Nephron (organoid): ENCODE data around the gene UGT2B17.
"Not testable (repeated sequence)": the region's sequence is repeated elsewhere in the genome, so short reads cannot be mapped to it uniquely, and the experiment has no call there.

Source experiments
- H3K27ac Mint-ChIP-seq, 3 experiments: 2 replicates each; pipeline ENCODE4 v1.8.0; 2020; ENCODE audit warnings: mixed read lengths in 3 of 3, mild to moderate bottlenecking in 2 of 3, moderate library complexity in 1 of 3
- H3K27me3 Mint-ChIP-seq: 2 replicates; pipeline ENCODE4 v1.8.0; 2021; ENCODE audit warnings: low read depth, mild to moderate bottlenecking, moderate library complexity, mixed read lengths
- H3K36me3 Mint-ChIP-seq: 2 replicates; pipeline ENCODE4 v1.8.0; 2020; ENCODE audit warnings: low read depth, mixed read lengths
- H3K4me1 Mint-ChIP-seq: 2 replicates; pipeline ENCODE4 v1.8.0; 2020; ENCODE audit warnings: mixed read lengths
- H3K4me3 Mint-ChIP-seq, 3 experiments: 2 replicates each; pipeline ENCODE4 v1.8.0; 2020; ENCODE audit warnings: mild to moderate bottlenecking in 3 of 3, mixed read lengths in 3 of 3, moderate library complexity in 2 of 3
- H3K9me3 Mint-ChIP-seq: 2 replicates; pipeline ENCODE4 v1.8.0; 2020; ENCODE audit warnings: mixed read lengths
- TF ChIP-seq, protein P1 (sequence below), 3 experiments: fragments of 200-600 bp; sonication (generic); IDR thresholded peaks; one replicate each; pipeline ENCODE4 v1.5.0; 2021; ENCODE audit warnings: antibody characterized with exemption in 3 of 3; ENCODE audit not compliant: unreplicated experiment in 3 of 3

Gene UGT2B17

DNA sequence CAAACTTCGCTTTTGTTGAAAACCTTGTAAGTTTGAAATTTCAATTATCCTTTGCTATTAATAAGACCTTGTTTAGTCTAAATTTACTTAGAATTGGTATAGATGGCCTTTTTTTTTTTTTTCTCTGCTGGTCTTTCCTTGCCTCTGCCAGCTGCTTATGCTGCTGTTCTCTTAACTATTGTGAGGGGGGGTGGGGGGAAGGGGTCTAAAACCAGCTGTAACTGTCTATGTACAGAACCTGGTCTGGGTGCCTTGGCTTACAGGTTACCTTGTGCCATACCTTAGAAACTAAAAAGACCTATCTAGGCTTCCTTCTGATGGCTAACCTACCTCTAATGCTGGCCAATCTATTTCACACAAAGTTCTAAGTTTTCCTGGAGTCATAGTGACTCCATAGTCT is 1.0 kb downstream of the UGT2B17 start:
- Mint-ChIP-seq H3K9me3 (no peaks in the 10 kb centered on the region), H3K4me3 (no peak overlapping the region), H3K27me3 (no peaks in the 10 kb centered on the region), H3K36me3 (no peaks in the 10 kb centered on the region), H3K27ac (no peak overlapping the region), H3K4me1 (no peaks in the 10 kb centered on the region)
- TF ChIP-seq, protein P1, sequence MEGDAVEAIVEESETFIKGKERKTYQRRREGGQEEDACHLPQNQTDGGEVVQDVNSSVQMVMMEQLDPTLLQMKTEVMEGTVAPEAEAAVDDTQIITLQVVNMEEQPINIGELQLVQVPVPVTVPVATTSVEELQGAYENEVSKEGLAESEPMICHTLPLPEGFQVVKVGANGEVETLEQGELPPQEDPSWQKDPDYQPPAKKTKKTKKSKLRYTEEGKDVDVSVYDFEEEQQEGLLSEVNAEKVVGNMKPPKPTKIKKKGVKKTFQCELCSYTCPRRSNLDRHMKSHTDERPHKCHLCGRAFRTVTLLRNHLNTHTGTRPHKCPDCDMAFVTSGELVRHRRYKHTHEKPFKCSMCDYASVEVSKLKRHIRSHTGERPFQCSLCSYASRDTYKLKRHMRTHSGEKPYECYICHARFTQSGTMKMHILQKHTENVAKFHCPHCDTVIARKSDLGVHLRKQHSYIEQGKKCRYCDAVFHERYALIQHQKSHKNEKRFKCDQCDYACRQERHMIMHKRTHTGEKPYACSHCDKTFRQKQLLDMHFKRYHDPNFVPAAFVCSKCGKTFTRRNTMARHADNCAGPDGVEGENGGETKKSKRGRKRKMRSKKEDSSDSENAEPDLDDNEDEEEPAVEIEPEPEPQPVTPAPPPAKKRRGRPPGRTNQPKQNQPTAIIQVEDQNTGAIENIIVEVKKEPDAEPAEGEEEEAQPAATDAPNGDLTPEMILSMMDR (IDR thresholded peaks at IDR 0.05; ENCODE audit: unreplicated experiment in 3 of 3) = no peak

DNA sequence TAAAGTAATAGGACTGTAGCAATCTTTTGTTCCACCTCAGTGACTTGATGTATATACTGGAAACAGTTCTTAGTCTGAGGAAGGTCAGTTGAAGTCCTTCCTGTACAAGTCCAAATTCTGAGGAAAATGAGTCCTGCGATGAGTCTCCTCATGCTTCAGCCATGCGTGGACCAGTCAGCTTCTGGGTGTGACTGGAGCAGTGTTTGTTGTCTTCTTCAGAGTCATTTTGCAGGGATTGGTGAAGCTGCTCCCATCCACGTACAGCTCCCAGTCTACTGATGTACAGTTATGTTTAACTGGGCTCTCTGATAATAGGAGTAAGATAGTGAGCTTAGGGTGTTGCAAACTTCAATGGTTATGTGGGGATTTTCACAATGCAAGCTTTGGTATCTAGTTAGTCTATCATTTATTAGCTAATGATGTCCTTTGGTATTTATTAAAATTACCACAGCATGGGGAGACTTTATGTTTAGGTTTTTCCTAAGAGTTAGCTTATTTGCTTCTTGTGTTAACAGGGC is 3.4 kb downstream of the UGT2B17 start:
- Mint-ChIP-seq H3K27ac (no peak overlapping the region), H3K36me3 (no peaks in the 10 kb centered on the region)

DNA sequence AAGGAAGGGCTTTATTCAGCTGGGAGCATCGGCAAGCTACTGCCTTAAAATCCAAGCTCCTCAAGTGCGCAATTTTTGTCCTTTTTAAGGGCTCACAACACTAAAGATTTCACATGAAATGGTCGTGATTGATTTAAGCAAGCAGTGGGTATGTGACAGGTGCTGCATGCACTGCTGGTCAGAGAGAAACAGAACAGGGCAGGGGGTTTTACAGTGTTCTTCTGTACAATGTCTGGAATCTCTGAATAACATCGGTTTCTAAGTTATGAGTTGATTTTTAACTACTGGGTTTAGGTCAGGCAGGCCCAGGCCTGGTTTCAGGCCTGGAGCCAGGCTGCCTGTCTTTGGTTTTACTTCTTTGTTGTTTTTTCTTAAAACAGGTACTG is 6.0 kb downstream of the UGT2B17 start:
- TF ChIP-seq, protein P1 (IDR thresholded peaks at IDR 0.05; ENCODE audit: unreplicated experiment in 3 of 3) = no peak
- Mint-ChIP-seq H3K27ac (peak overlapping the region; percentile 41 to 73 (median 72)), H3K36me3 (no peaks in the 10 kb centered on the region), H3K9me3 (no peaks in the 10 kb centered on the region), H3K4me1 (no peaks in the 10 kb centered on the region), H3K4me3 (no peak overlapping the region), H3K27me3 (no peaks in the 10 kb centered on the region)

More for the DNA sequence above, 3.4 kb downstream of the UGT2B17 start:
- Mint-ChIP-seq H3K4me3 (no peak overlapping the region), H3K4me1 (no peaks in the 10 kb centered on the region), H3K9me3 (no peaks in the 10 kb centered on the region), H3K27me3 (no peaks in the 10 kb centered on the region)
- TF ChIP-seq, protein P1 (IDR thresholded peaks at IDR 0.05; ENCODE audit: unreplicated experiment in 3 of 3) = no peak

DNA sequence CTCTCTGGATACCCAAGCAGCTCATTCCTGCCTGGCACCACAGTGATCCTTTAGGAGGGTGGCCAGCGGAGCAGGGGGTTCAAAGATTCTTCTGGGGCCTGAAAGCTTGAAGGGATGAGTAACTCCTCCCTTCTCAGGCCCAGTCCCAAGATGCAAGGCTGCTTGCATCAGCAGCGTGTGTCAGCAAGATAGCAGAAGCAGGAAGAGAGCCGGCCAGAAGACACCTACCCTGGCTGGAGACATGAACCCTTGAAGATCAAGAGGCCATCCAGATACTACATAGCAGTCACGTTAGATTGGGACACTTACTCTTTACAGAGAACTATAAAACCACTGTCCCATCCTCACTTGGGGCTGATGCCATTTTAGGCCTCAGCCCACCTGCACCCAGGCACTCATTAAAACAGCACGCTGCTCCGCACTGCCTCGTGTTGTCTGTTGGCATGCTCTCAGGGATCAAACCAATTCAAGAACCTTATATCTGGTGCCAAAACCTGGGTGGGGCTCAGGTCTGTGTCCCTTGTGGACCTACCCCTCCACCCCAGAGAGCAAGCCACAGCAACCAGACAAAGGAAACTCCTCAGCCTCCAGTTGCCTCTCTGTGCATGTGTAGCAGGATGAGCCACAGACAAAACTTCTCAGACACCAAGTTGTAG is 6.5 kb downstream of the UGT2B17 start:
- peak overlapping the region in 1 of 3 experiments; percentile 72 for H3K27ac Mint-ChIP-seq
- TF ChIP-seq, protein P1 (IDR thresholded peaks at IDR 0.05; ENCODE audit: unreplicated experiment in 3 of 3) = no peak
- no peak overlapping the region for H3K4me3 Mint-ChIP-seq
- no peaks in the 10 kb centered on the region for H3K4me1 Mint-ChIP-seq
- no peaks in the 10 kb centered on the region for H3K36me3 Mint-ChIP-seq
- no peaks in the 10 kb centered on the region for H3K27me3 Mint-ChIP-seq
- H3K9me3 Mint-ChIP-seq = no peaks in the 10 kb centered on the region

DNA sequence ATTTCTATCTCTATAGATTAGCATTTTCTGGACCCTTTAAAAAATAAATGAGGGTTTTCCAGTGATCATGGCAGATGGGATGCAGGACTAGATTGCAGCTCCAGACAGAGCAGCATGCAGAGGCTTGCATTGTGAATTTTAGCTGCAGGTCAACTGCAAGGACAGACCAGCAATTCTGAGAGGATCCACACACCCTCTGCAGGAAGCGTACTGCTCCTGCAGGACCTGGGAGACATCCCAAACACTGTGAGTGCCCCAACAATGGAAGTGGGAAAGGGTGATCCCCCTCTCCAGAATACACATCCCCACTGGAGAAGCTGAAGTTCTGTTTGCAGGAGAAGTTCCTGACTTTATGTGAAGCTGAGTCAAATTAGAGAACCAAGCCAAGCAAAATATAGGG is 7.1 kb downstream of the UGT2B17 start:
- not testable (repeated sequence) for H3K27ac Mint-ChIP-seq, H3K4me1 Mint-ChIP-seq, H3K4me3 Mint-ChIP-seq, H3K27me3 Mint-ChIP-seq, H3K36me3 Mint-ChIP-seq, H3K9me3 Mint-ChIP-seq

DNA sequence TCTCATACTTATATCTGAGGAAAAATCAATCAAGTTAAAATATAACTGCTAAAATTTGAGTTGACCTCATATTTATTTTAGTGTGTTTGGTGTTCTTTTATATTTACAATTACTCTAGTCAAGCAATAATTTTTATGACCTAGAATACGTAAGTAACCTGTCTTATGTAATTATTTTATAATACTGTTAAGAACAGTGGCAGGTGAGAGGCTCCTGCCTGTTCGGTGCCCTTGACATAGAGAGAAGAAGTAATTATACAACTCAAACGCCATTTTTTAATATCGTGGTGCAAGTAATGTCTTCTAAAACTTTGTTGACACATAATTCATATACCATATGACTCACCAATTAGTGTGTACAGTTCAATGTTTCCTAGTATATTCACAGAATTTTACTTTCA is 7.6 kb downstream of the UGT2B17 start:
- H3K36me3 Mint-ChIP-seq, H3K4me1 Mint-ChIP-seq, H3K4me3 Mint-ChIP-seq, H3K27me3 Mint-ChIP-seq, H3K9me3 Mint-ChIP-seq, H3K27ac Mint-ChIP-seq: not testable (repeated sequence)

DNA sequence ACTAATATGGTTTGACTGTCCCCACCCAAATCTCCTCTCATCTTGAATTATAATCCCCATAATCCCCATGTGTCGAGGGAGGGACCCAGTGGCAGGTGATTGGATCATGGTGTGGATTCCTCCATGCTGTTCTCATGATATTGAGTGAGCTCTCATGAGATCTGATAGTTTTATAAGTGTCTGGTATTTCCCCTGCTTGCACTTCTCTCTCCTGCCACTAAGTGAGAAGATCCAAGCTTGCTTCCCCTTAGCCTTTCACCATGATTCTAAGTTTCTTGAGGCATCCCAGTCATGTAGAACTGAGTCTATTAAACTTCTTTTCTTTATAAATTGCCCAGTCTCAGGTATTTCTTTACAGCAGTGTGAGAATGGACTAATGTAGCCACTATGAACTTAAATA is 9.8 kb downstream of the UGT2B17 start:
- H3K36me3 Mint-ChIP-seq, H3K9me3 Mint-ChIP-seq, H3K4me1 Mint-ChIP-seq, H3K4me3 Mint-ChIP-seq, H3K27me3 Mint-ChIP-seq, H3K27ac Mint-ChIP-seq: not testable (repeated sequence)

DNA sequence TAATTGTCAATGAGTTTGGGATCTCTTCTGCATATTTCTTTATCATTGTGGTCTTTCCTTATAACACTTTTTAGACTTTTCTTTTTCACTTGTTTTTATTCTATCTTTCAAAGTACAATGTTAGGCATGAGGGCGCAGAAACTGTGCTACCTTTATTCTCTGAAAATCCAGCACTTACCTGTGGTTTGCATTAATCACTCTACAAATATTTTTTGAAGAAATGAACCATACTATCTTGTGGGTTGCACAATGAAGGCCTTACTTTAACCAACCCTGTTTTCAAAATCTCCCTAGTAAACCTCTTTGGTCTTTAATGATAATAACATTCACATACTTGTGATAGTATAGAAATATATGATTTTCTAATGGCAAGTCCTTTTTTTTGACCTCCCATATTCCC is 11.0 kb downstream of the UGT2B17 start:
- H3K4me3 Mint-ChIP-seq, H3K27me3 Mint-ChIP-seq, H3K27ac Mint-ChIP-seq, H3K9me3 Mint-ChIP-seq, H3K4me1 Mint-ChIP-seq, H3K36me3 Mint-ChIP-seq: not testable (repeated sequence)

DNA sequence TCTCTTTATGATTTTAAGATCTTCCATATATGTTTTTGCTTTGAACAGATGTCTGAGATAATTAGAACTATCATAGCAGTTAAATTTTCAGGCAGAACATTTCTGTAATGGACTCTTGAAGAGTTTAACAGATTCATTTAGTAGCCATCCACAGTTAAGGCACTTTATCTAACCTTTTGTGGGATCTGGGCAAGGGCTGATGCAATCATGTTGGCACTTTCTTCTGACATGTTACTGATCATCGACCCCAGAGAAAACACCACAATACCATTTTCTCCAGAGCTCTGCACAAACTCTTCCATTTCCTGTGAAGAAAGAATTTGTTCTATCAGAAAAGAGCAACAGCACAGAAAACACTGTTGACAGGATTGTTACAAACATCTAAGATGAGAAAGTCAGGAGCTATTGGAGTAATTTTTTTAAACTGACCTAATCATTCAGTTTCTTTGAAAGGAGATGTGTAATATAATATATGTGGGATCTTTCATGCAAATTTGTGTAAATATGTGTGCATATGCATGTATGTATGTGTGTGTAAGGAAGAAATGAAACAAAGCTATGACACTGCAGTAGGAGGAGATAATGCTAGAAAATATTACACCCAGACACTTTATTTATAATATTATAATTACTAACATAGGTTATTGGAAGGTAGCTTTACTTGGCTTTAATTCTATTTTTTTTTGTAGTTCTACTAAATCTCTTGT is 15.6 kb downstream of the UGT2B17 start:
- H3K27me3 Mint-ChIP-seq, H3K4me1 Mint-ChIP-seq, H3K9me3 Mint-ChIP-seq, H3K36me3 Mint-ChIP-seq, H3K4me3 Mint-ChIP-seq, H3K27ac Mint-ChIP-seq: not testable (repeated sequence)

DNA sequence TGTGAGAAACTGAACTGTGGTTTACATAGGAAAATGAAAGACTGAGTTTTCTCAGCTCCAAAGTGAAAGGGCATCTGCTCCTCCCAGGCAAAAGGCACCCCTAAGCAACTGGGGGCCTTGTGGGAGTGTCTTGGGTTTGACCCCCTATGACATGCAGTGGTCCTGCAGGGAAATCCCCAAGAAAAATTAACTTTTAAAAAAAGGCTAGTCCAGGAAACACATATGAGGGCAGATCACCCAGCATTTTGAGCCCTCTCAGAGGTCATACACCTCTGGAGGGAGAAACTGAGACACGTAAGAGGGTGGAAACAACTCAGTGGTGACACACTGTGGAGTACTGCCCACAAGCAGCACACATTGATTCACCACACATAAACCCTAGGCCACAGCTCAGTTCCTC is 22.3 kb downstream of the UGT2B17 start:
- not testable (repeated sequence) for H3K36me3 Mint-ChIP-seq, H3K27ac Mint-ChIP-seq, H3K4me1 Mint-ChIP-seq, H3K27me3 Mint-ChIP-seq, H3K9me3 Mint-ChIP-seq, H3K4me3 Mint-ChIP-seq
